Liver (tissue), 9 donors: ENCODE results near the gene ASCC1. TPM values are rescaled to one million over a fixed set of nuclear protein-coding genes. Genes with fewer than 3 reads are reported as not detected.

ENCODE experiments used
- DNase-seq: peaks from one replicate; pipeline ENCODE4 v3.0.0-alpha.2; 2017; ENCODE audit warnings: low spot score
- H3K27ac ChIP-seq, 2 donors: one replicate each; pipeline ENCODE4 v1.7.0; 2013; ENCODE audit warnings: inconsistent platforms in 2 of 2, low read length in 2 of 2, control low read depth in 1 of 2, low read depth in 1 of 2, mild to moderate bottlenecking in 1 of 2
- H3K27me3 ChIP-seq, 4 donors: one replicate each; pipeline versions ENCODE4 v1.6.1 to v1.7.0; 2013; ENCODE audit warnings: low read length in 3 of 4, inconsistent platforms in 1 of 4, mild to moderate bottlenecking in 1 of 4, moderate library complexity in 1 of 4; ENCODE audit not compliant: control insufficient read depth in 4 of 4, insufficient read depth in 4 of 4
- H3K36me3 ChIP-seq, 4 donors: one replicate each; pipeline versions ENCODE4 v1.6.1 to v1.7.0; 2013; ENCODE audit warnings: low read length in 3 of 4, mild to moderate bottlenecking in 3 of 4, low read depth in 1 of 4, moderate library complexity in 1 of 4; ENCODE audit not compliant: control insufficient read depth in 4 of 4, insufficient read depth in 3 of 4
- H3K4me1 ChIP-seq, 4 donors: one replicate each; pipeline versions ENCODE4 v1.6.1 to v1.7.0; 2013; ENCODE audit warnings: low read length in 3 of 4, mild to moderate bottlenecking in 3 of 4, moderate library complexity in 1 of 4; ENCODE audit not compliant: control insufficient read depth in 4 of 4, insufficient read depth in 4 of 4
- H3K4me3 ChIP-seq, 3 donors: one replicate each; pipeline versions ENCODE4 v1.6.1 to v1.7.0; 2013; ENCODE audit warnings: low read length in 3 of 3, control low read depth in 1 of 3, low read depth in 1 of 3, mild to moderate bottlenecking in 1 of 3
- H3K9ac ChIP-seq, 2 donors: one replicate each; pipeline ENCODE4 v1.7.0; 2013; ENCODE audit warnings: low read length in 2 of 2, mild to moderate bottlenecking in 2 of 2, moderate library complexity in 2 of 2, control low read depth in 1 of 2, low read depth in 1 of 2
- H3K9me3 ChIP-seq, 4 donors: one replicate each; pipeline versions ENCODE4 v1.6.1 to v1.7.0; 2013; ENCODE audit warnings: low read length in 3 of 4; ENCODE audit not compliant: control insufficient read depth in 4 of 4
- CTCF ChIP-seq: fragments of 150-350 bp; IDR thresholded peaks from 2 replicates; pipeline ENCODE4 v1.5.1; 2017; ENCODE audit warnings: improper control_type of control experiment, low read depth, low read length; ENCODE audit not compliant: missing input control
- EGR1 ChIP-seq, 2 donors: IDR thresholded peaks; 2 replicates each; pipeline ENCODE4 v1.6.1; 2016 to 2018; ENCODE audit warnings: antibody characterized with exemption in 2 of 2, low read depth in 2 of 2
- FOXA1 ChIP-seq: IDR thresholded peaks from 2 replicates; pipeline ENCODE4 v1.6.1; 2016; ENCODE audit warnings: antibody characterized with exemption
- FOXA2 ChIP-seq: IDR thresholded peaks from 2 replicates; pipeline ENCODE4 v1.6.1; 2016; ENCODE audit warnings: antibody characterized with exemption
- GABPA ChIP-seq, 2 donors: IDR thresholded peaks in 1 of 2; conservative IDR thresholded peaks in 1 of 2; 2 replicates each; pipeline ENCODE4 v1.6.1; 2016; ENCODE audit warnings: antibody characterized with exemption in 2 of 2, mild to moderate bottlenecking in 1 of 2, moderate library complexity in 1 of 2
- HNF4A ChIP-seq, 2 donors: conservative IDR thresholded peaks; 2 replicates each; pipeline ENCODE4 v1.6.1; 2016; ENCODE audit warnings: antibody characterized with exemption in 2 of 2, mild to moderate bottlenecking in 2 of 2
- HNF4G ChIP-seq: IDR thresholded peaks from 2 replicates; pipeline ENCODE4 v1.6.1; 2016; ENCODE audit warnings: antibody characterized with exemption
- JUND ChIP-seq, 2 donors: IDR thresholded peaks; 2 replicates each; pipeline ENCODE4 v1.6.1; 2016; ENCODE audit warnings: antibody characterized with exemption in 2 of 2
- NR2F2 ChIP-seq: IDR thresholded peaks from 2 replicates; pipeline ENCODE4 v1.6.1; 2016; ENCODE audit warnings: antibody characterized with exemption
- RAD21 ChIP-seq, 2 donors: IDR thresholded peaks; 2 replicates each; pipeline ENCODE4 v1.6.1; 2016; ENCODE audit warnings: antibody characterized with exemption in 2 of 2, mild to moderate bottlenecking in 2 of 2
- REST ChIP-seq: IDR thresholded peaks from 2 replicates; pipeline ENCODE4 v1.6.1; 2016; ENCODE audit warnings: antibody characterized with exemption, mild to moderate bottlenecking
- RXRA ChIP-seq, 2 donors: IDR thresholded peaks; 2 replicates each; pipeline ENCODE4 v1.6.1; 2017 to 2018; ENCODE audit warnings: antibody characterized with exemption in 2 of 2, mild to moderate bottlenecking in 1 of 2
- SP1 ChIP-seq: IDR thresholded peaks from 2 replicates; pipeline ENCODE4 v1.6.1; 2018; ENCODE audit warnings: antibody characterized with exemption, mild to moderate bottlenecking
- TAF1 ChIP-seq: conservative IDR thresholded peaks from 2 replicates; pipeline ENCODE4 v1.6.1; 2016; ENCODE audit warnings: antibody characterized with exemption, mild to moderate bottlenecking
- YY1 ChIP-seq: IDR thresholded peaks from 2 replicates; pipeline ENCODE4 v1.6.1; 2016; ENCODE audit warnings: antibody characterized with exemption, mild to moderate bottlenecking
- ZBTB33 ChIP-seq: IDR thresholded peaks from 2 replicates; pipeline ENCODE4 v1.6.1; 2016; ENCODE audit warnings: antibody characterized with exemption
- polyA plus RNA-seq, 2 donors: library from polyadenylated mRNA; stranded (reverse) in 1 of 2; unstranded in 1 of 2; fragments of 200-250 nt in 1 of 2; fragments of >200 nt in 1 of 2; fragmentation: Nextera tagmentation in 1 of 2; extraction: Ambion mirVana in 1 of 2; gene quantifications; one replicate each; pipeline versions ENCODE4 v1.2.1 to v1.2.3, GENCODE V29; 2013 to 2015
- total RNA-seq, 2 donors: library from RNA; depleted of rRNA; stranded (reverse); fragments of >200 nt; gene quantifications; one replicate each; pipeline ENCODE4 v1.2.3, GENCODE V29; 2014
- TF ChIP-seq, protein P1 (sequence below): IDR thresholded peaks from 2 replicates; pipeline ENCODE4 v1.6.1; 2016; ENCODE audit warnings: antibody characterized with exemption
- TF ChIP-seq, protein P2 (sequence below): IDR thresholded peaks from 2 replicates; pipeline ENCODE4 v1.6.1; 2016; ENCODE audit warnings: antibody characterized with exemption
- donor health status: healthy.
- donor health status: healthy.
- donor health status: healthy.
- donor health status: healthy.
- donor health status: healthy.

ASCC1 gene
- total and polyA plus RNA-seq, 4 donors: 6.9 to 13.9 (median 10.2) TPM

DNA sequence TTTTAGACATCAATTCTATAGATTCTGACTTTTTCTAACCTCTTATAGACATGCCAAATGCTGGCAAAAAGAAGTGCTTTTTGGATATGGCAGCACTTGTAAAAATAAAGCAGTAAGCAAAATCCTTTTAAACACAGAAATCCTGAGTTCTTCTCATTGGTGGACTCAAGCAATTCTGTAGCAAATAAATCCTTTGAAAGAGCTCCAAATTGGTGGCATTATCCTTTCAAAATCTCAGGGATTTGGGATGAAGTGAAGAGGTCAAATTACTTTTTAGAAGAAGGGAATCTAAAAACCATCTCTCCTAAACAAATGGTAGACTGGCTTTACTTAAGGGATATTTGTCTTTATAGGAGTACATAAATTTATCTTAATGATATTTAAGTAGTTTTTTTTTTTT, 17.5 kb upstream of the ASCC1 start:
- no peak for TF ChIP-seq HNF4A (conservative IDR thresholded peaks at IDR 0.05)
- no peak for TF ChIP-seq NR2F2
- no peak for TF ChIP-seq ZBTB33
- no peak for TF ChIP-seq SP1
- no peak for TF ChIP-seq FOXA2
- no peak for TF ChIP-seq JUND (IDR thresholded peaks at IDR 0.05)
- no peak for TF ChIP-seq REST
- no peak for TF ChIP-seq TAF1
- TF ChIP-seq, protein P1, sequence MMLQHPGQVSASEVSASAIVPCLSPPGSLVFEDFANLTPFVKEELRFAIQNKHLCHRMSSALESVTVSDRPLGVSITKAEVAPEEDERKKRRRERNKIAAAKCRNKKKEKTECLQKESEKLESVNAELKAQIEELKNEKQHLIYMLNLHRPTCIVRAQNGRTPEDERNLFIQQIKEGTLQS: no peak
- TF ChIP-seq, protein P2, sequence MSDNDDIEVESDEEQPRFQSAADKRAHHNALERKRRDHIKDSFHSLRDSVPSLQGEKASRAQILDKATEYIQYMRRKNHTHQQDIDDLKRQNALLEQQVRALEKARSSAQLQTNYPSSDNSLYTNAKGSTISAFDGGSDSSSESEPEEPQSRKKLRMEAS: no peak
- TF ChIP-seq CTCF: no peak
- TF ChIP-seq HNF4G: no peak
- no peak for TF ChIP-seq GABPA (IDR thresholded peaks at IDR 0.05 in 1 of 2, conservative IDR thresholded peaks at IDR 0.05 in 1 of 2)
- no peak for TF ChIP-seq YY1
- TF ChIP-seq RAD21 (IDR thresholded peaks at IDR 0.05): no peak
- no peak for TF ChIP-seq EGR1 (IDR thresholded peaks at IDR 0.05; ENCODE audit: low read depth in 2 of 2)
- TF ChIP-seq RXRA (IDR thresholded peaks at IDR 0.05): no peak
- TF ChIP-seq FOXA1: no peak
- Histone ChIP-seq H3K9ac (no peak overlapping the region), H3K27ac (no peak overlapping the region), H3K4me3 (no peak overlapping the region), H3K36me3 (peaks cover 7 to 30% (median 26%) of the 10 kb centered on the region in 4 donors), H3K4me1 (peaks cover 0 to 12% (median 6%) of the 10 kb centered on the region in 4 donors), H3K27me3 (no peaks in the 10 kb centered on the region), H3K9me3 (no peaks in the 10 kb centered on the region)
- DNase-seq: no peak
